Smooth muscle cell (in vitro differentiated cells): ENCODE measurements around the gene ANKH. TPM values are rescaled to one million over a fixed set of nuclear protein-coding genes. Genes with fewer than 3 reads are reported as not detected.

ENCODE experiments used
- DNase-seq: peaks from one replicate; lab custom pipeline; 2025; ENCODE audit not compliant: unreplicated experiment; lab: John Stamatoyannopoulos, UW
- H2AFZ ChIP-seq: fragments of 200-600 bp; sonication (generic); 2 replicates; pipeline ENCODE4 v1.6.0; 2016; ENCODE audit warnings: antibody characterized with exemption, low read depth, mild to moderate bottlenecking
- H3F3A ChIP-seq: fragments of 200-600 bp; sonication (generic); 2 replicates; pipeline ENCODE4 v1.6.0; 2017; ENCODE audit warnings: antibody characterized with exemption, low read depth
- H3K27ac ChIP-seq: fragments of 200-600 bp; sonication (generic); 2 replicates; pipeline ENCODE4 v1.5.1; 2016; ENCODE audit warnings: low read depth, mild to moderate bottlenecking
- H3K27me3 ChIP-seq: fragments of 200-600 bp; sonication (generic); 2 replicates; pipeline ENCODE4 v1.6.1; 2016; ENCODE audit warnings: low read depth, mild to moderate bottlenecking
- H3K36me3 ChIP-seq: fragments of 200-600 bp; sonication (generic); 2 replicates; pipeline ENCODE4 v1.5.1; 2016; ENCODE audit warnings: low read depth
- H3K4me1 ChIP-seq: fragments of 200-600 bp; sonication (generic); 2 replicates; pipeline ENCODE4 v1.5.1; 2016; ENCODE audit warnings: low read depth
- H3K4me2 ChIP-seq: fragments of 200-600 bp; sonication (generic); 2 replicates; pipeline ENCODE4 v1.6.0; 2016; ENCODE audit warnings: mild to moderate bottlenecking
- H3K4me3 ChIP-seq: fragments of 200-600 bp; sonication (generic); 2 replicates; pipeline ENCODE4 v1.5.1; 2016; ENCODE audit warnings: mild to moderate bottlenecking
- H3K79me2 ChIP-seq: fragments of 200-600 bp; sonication (generic); 2 replicates; pipeline ENCODE4 v1.6.0; 2016; ENCODE audit warnings: low read depth, mild to moderate bottlenecking
- H3K9ac ChIP-seq: fragments of 200-600 bp; sonication (generic); 2 replicates; pipeline ENCODE4 v1.6.0; 2016; ENCODE audit warnings: low read depth
- H3K9me3 ChIP-seq: fragments of 200-600 bp; sonication (generic); replicated peaks from 2 replicates; pipeline ENCODE4 v1.5.1; 2016; ENCODE audit warnings: low read depth
- H4K20me1 ChIP-seq: fragments of 200-600 bp; sonication (generic); 2 replicates; pipeline ENCODE4 v1.6.0; 2016; ENCODE audit warnings: low read depth
- CTCF ChIP-seq: fragments of 200-600 bp; sonication (generic); IDR thresholded peaks from 2 replicates; pipeline ENCODE4 v1.5.1; 2017; ENCODE audit warnings: borderline replicate concordance, mild to moderate bottlenecking, antibody characterized with exemption; ENCODE audit not compliant: insufficient read depth, poor library complexity, severe bottlenecking
- WGBS: methylation state at CpG from one replicate; pipeline ENCODE4 v1.1.7; 2016; ENCODE audit warnings: low lambda C conversion rate; 5-methylcytosine and 5-hydroxymethylcytosine counted together
- polyA plus RNA-seq: library from polyadenylated mRNA; unstranded; fragments of >200 nt; fragmentation: Nextera tagmentation; extraction: Ambion mirVana; gene quantifications from 2 replicates; pipeline ENCODE4 v1.2.1, GENCODE V29; 2016
- total RNA-seq: library from RNA; depleted of rRNA; stranded (reverse); fragments of >200 nt; gene quantifications from 2 replicates; pipeline ENCODE4 v1.2.3, GENCODE V29; 2014

The ANKH gene
- total and polyA plus RNA-seq, 2 experiments from 2014 or later, result 48.0 to 56.6 TPM

GRCh38 chr5:14830210-14831005 is 41.2 kb downstream of the ANKH start:
- Histone ChIP-seq H4K20me1 (peaks cover 50% of the 10 kb centered on the region), H3K36me3 (no peaks in the 10 kb centered on the region), H2AFZ (no peak overlapping the region), H3K4me3 (no peak overlapping the region), H3K27ac (no peak overlapping the region), H3K79me2 (peaks cover 17% of the 10 kb centered on the region), H3F3A (no peaks in the 10 kb centered on the region), H3K9me3 (no peaks in the 10 kb centered on the region), H3K4me1 (peaks cover 11% of the 10 kb centered on the region), H3K4me2 (no peak overlapping the region), H3K9ac (no peak overlapping the region), H3K27me3 (no peaks in the 10 kb centered on the region)
- TF ChIP-seq CTCF, result no peak
- 86% methylated on average over 12 of the region's 12 CpGs for WGBS
- no peak for DNase-seq

GRCh38 chr5:14829396-14829795 is 42.2 kb downstream of the ANKH start:
- no peaks in the 10 kb centered on the region for H3F3A ChIP-seq
- H3K27ac ChIP-seq, result no peak overlapping the region
- H4K20me1 ChIP-seq, result peaks cover 42% of the 10 kb centered on the region
- no peak overlapping the region for H2AFZ ChIP-seq
- no peak for DNase-seq
- peaks cover 1% of the 10 kb centered on the region for H3K4me1 ChIP-seq
- TF ChIP-seq CTCF, result no peak
- H3K36me3 ChIP-seq, result no peaks in the 10 kb centered on the region
- H3K4me2 ChIP-seq, result no peak overlapping the region
- H3K9me3 ChIP-seq, result no peaks in the 10 kb centered on the region
- H3K9ac ChIP-seq, result no peak overlapping the region
- peaks cover 14% of the 10 kb centered on the region for H3K79me2 ChIP-seq
- H3K27me3 ChIP-seq, result no peaks in the 10 kb centered on the region
- no peak overlapping the region for H3K4me3 ChIP-seq
- 95% methylated on average over 3 of the region's 3 CpGs for WGBS

- DNase-seq, result no peak
- 98% methylated on average over 4 of the region's 4 CpGs for WGBS
- Histone ChIP-seq H3K79me2 (peaks cover 3% of the 10 kb centered on the region), H3K4me1 (no peaks in the 10 kb centered on the region), H3K4me2 (no peak overlapping the region), H2AFZ (no peak overlapping the region), H3K36me3 (no peaks in the 10 kb centered on the region), H3K9ac (no peak overlapping the region), H3F3A (peaks cover 5% of the 10 kb centered on the region), H3K27ac (no peak overlapping the region), H4K20me1 (peaks cover 18% of the 10 kb centered on the region), H3K4me3 (no peak overlapping the region), H3K9me3 (no peaks in the 10 kb centered on the region), H3K27me3 (no peaks in the 10 kb centered on the region)
- no peak for TF ChIP-seq CTCF
Observed at GRCh38 chr5:14826714-14827113, 44.9 kb downstream of the ANKH start.

GRCh38 chr5:14825977-14826376 is 45.6 kb downstream of the ANKH start:
- Histone ChIP-seq H3K79me2 (peaks cover 3% of the 10 kb centered on the region), H3K9ac (no peak overlapping the region)
- 95% methylated on average over 2 of the region's 2 CpGs for WGBS

More at GRCh38 chr5:14825977-14826376, 45.6 kb downstream of the ANKH start:
- no peak for TF ChIP-seq CTCF
- Histone ChIP-seq H3K4me2 (no peak overlapping the region), H3K36me3 (no peaks in the 10 kb centered on the region), H2AFZ (no peak overlapping the region), H3K9me3 (no peaks in the 10 kb centered on the region), H3F3A (peaks cover 5% of the 10 kb centered on the region), H3K27me3 (no peaks in the 10 kb centered on the region), H3K4me3 (no peak overlapping the region), H3K27ac (no peak overlapping the region), H4K20me1 (peaks cover 11% of the 10 kb centered on the region), H3K4me1 (no peaks in the 10 kb centered on the region)
- no peak for DNase-seq
